ENCODE measurements around the gene EIF3K. TPM values are rescaled to one million over a fixed set of nuclear protein-coding genes. Genes with fewer than 3 reads are reported as not detected.

The EIF3K gene
- total RNA-seq, 1 donor from 2014 or later: 261 TPM

DNA sequence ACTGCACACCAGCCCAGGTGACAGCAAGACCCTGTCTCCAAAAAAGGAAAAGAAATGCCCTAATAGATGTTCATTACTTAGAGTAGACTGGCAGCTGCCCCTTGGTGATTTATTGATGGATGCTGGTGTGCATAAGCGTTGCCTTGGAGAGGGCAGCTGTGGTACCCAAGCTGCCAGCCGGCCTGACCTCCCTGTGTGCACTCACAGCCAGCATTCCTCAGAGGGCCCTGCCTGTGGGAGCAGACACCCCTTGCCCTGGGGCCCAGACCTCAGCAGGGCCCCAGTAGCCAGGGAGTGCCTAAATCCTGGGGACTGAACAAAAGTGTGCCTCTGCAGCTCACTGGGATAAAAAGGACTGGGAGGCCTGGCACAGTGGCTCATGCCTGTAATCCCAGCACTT lies 20.7 kb downstream of the EIF3K start:
- Mint-ChIP-seq H3K36me3 (peaks cover 4% of the 10 kb centered on the region), H3K9me3 (no peaks in the 10 kb centered on the region), H3K4me3 (no peak overlapping the region), H3K4me1 (peaks cover 4% of the 10 kb centered on the region), H3K27ac (no peak overlapping the region), H3K27me3 (ENCODE audit: insufficient read depth, low read depth) (peaks cover 3% of the 10 kb centered on the region)
- H2AFZ ChIP-seq (replicated peaks): no peak overlapping the region
- H3K79me2 ChIP-seq (ENCODE audit: low read depth): no peaks in the 10 kb centered on the region
- no peak overlapping the region for H3K4me2 ChIP-seq
- TF ChIP-seq EZH2phosphoT487 (IDR thresholded peaks at IDR 0.05): no peak
- TF ChIP-seq EZH2 (IDR thresholded peaks at IDR 0.05): no peak
- TF ChIP-seq, protein P1, sequence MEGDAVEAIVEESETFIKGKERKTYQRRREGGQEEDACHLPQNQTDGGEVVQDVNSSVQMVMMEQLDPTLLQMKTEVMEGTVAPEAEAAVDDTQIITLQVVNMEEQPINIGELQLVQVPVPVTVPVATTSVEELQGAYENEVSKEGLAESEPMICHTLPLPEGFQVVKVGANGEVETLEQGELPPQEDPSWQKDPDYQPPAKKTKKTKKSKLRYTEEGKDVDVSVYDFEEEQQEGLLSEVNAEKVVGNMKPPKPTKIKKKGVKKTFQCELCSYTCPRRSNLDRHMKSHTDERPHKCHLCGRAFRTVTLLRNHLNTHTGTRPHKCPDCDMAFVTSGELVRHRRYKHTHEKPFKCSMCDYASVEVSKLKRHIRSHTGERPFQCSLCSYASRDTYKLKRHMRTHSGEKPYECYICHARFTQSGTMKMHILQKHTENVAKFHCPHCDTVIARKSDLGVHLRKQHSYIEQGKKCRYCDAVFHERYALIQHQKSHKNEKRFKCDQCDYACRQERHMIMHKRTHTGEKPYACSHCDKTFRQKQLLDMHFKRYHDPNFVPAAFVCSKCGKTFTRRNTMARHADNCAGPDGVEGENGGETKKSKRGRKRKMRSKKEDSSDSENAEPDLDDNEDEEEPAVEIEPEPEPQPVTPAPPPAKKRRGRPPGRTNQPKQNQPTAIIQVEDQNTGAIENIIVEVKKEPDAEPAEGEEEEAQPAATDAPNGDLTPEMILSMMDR (IDR thresholded peaks at IDR 0.05): no peak
- no peak overlapping the region for H3K4me3 ChIP-seq
- H3K9me3 ChIP-seq (ENCODE audit: low read depth): no peaks in the 10 kb centered on the region
- H3K4me1 ChIP-seq: no peaks in the 10 kb centered on the region
- peaks cover 11% of the 10 kb centered on the region for H4K20me1 ChIP-seq (ENCODE audit: low read depth)
- no peak for DNase-seq (ENCODE audit: low spot score)
- no peak overlapping the region for H3K9ac ChIP-seq
- no peaks in the 10 kb centered on the region for H3F3A ChIP-seq (ENCODE audit: low read depth)
- no peak overlapping the region for H3K27ac ChIP-seq
- H3K36me3 ChIP-seq: no peaks in the 10 kb centered on the region
- no peaks in the 10 kb centered on the region for H3K27me3 ChIP-seq

DNA sequence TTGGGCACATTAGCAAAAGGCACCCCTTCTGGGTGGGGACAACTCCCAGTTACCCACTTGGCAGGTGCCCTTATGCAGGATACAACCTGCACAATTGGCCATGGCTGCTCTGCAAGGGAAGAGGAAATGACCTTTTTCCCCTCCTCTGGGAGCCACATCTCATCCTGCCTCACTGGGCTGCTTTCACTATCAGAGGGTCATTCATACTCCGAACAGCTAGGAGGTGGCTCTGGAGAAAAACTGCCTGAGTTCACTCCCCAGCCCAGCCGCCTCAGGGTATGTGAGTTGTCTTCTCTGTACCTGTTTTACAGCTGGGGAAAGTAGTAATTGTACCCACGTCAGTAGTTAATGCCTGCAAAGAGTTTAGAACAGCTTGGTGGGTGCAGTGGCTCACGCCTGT lies 21.4 kb downstream of the EIF3K start:
- H3K4me1 Mint-ChIP-seq: peaks cover 2% of the 10 kb centered on the region
- Histone ChIP-seq H3F3A (ENCODE audit: low read depth) (no peaks in the 10 kb centered on the region), H3K4me2 (no peak overlapping the region), H2AFZ (replicated peaks) (no peak overlapping the region), H3K36me3 (no peaks in the 10 kb centered on the region), H3K27me3 (no peaks in the 10 kb centered on the region), H3K9ac (no peak overlapping the region), H3K79me2 (ENCODE audit: low read depth) (no peaks in the 10 kb centered on the region), H3K27ac (no peak overlapping the region), H3K4me3 (no peak overlapping the region), H4K20me1 (ENCODE audit: low read depth) (peaks cover 4% of the 10 kb centered on the region), H3K4me1 (no peaks in the 10 kb centered on the region), H3K9me3 (ENCODE audit: low read depth) (no peaks in the 10 kb centered on the region)
- no peak overlapping the region for H3K4me3 Mint-ChIP-seq
- H3K36me3 Mint-ChIP-seq: peaks cover 2% of the 10 kb centered on the region
- H3K27ac Mint-ChIP-seq: no peak overlapping the region
- no peak for TF ChIP-seq EZH2phosphoT487 (IDR thresholded peaks at IDR 0.05)
- no peak for TF ChIP-seq EZH2 (IDR thresholded peaks at IDR 0.05)
- TF ChIP-seq, protein P1 (IDR thresholded peaks at IDR 0.05): no peak
- H3K27me3 Mint-ChIP-seq (ENCODE audit: insufficient read depth, low read depth): peaks cover 3% of the 10 kb centered on the region
- no peaks in the 10 kb centered on the region for H3K9me3 Mint-ChIP-seq
- DNase-seq (ENCODE audit: low spot score): no peak

DNA sequence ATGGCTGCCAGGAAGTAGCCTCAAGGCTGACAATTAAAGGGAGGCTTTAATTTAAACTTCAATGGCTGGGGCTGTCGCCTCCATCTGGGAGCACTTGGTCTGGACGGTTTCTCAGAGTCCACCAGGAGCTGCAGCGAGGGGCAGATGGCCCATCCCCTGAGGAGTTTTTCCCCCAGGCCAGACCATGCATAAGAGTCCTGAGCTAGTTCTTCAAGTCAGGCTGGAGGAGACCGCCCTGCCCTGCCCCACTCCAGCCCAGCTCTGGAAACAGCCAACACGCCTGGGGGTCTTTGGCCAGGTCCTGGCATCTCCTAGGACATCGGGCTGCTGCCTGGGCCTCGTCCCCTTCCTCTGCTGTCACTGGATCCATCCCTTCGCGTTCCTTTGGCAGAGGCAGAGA lies 23.2 kb downstream of the EIF3K start:
- TF ChIP-seq, protein P1 (IDR thresholded peaks at IDR 0.05): no peak
- TF ChIP-seq EZH2phosphoT487 (IDR thresholded peaks at IDR 0.05) (no peak), EZH2 (IDR thresholded peaks at IDR 0.05) (no peak)
- no peak overlapping the region for H3K4me3 Mint-ChIP-seq

More for the DNA sequence above, 23.2 kb downstream of the EIF3K start:
- Histone ChIP-seq H4K20me1 (ENCODE audit: low read depth) (no peaks in the 10 kb centered on the region), H3K79me2 (ENCODE audit: low read depth) (no peaks in the 10 kb centered on the region), H3F3A (ENCODE audit: low read depth) (no peaks in the 10 kb centered on the region), H3K9me3 (ENCODE audit: low read depth) (no peaks in the 10 kb centered on the region), H3K9ac (no peak overlapping the region), H3K4me3 (no peak overlapping the region), H3K27ac (no peak overlapping the region), H3K4me1 (no peaks in the 10 kb centered on the region), H2AFZ (replicated peaks) (no peak overlapping the region), H3K4me2 (no peak overlapping the region), H3K36me3 (no peaks in the 10 kb centered on the region), H3K27me3 (no peaks in the 10 kb centered on the region)
- peak overlapping the region; percentile 87 for H3K27ac Mint-ChIP-seq
- peaks cover 2% of the 10 kb centered on the region for H3K36me3 Mint-ChIP-seq
- peaks cover 3% of the 10 kb centered on the region for H3K27me3 Mint-ChIP-seq (ENCODE audit: insufficient read depth, low read depth)
- peaks cover 2% of the 10 kb centered on the region for H3K4me1 Mint-ChIP-seq
- DNase-seq (ENCODE audit: low spot score): no peak
- no peaks in the 10 kb centered on the region for H3K9me3 Mint-ChIP-seq
